ENCODE results near the gene SRXN1. TPM values are rescaled to one million over a fixed set of nuclear protein-coding genes. Genes with fewer than 3 reads are reported as not detected.
A peak's percentile ranks its signal among the peaks of the same experiment; 100 is the strongest.

SRXN1 gene
- total RNA-seq: 58.6 and 91.2 TPM in 2 replicates
- 50.5 and 67.7 TPM in 2 replicates for polyA plus RNA-seq
- polyA plus RNA-seq (2012): 39.5 and 58.3 TPM in 2 replicates
- 26.9 and 54.6 TPM in 2 replicates for polyA minus RNA-seq (ENCODE audit: low replicate concordance)

DNA sequence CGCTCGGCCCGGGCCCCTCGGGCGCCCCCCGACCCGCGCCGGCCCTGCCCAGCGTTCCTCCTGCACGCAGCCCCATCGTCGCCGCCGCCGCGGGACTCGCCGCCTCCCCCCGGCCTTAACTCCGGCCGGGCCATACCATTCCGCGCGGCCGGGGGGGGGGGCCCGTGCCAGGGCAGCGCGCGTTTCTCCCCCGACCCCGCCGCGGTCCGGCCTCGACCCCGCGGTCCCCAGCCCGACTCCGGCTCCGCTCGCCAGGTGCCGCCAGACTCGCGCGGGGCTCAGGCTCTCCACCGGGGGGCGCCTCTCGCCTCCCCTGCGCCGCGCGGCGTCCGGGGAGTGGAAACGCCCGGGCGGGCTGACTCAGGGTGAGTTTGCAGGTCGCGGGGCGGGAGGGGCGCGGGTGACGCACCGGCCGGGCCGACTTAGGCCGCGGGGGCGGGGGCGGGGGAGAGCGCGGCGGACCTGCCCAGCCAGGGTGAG, at the start of gene SRXN1:
SRXN1 (minus strand) TSS at position 91 of the 480 bp plus-strand sequence; CDS start at position 76, 15 bp downstream.
- H3K79me2 ChIP-seq (ENCODE audit: control insufficient read depth, insufficient read depth, low read length): peaks cover 30% of the 10 kb centered on the region
- TF ChIP-seq, protein P1, sequence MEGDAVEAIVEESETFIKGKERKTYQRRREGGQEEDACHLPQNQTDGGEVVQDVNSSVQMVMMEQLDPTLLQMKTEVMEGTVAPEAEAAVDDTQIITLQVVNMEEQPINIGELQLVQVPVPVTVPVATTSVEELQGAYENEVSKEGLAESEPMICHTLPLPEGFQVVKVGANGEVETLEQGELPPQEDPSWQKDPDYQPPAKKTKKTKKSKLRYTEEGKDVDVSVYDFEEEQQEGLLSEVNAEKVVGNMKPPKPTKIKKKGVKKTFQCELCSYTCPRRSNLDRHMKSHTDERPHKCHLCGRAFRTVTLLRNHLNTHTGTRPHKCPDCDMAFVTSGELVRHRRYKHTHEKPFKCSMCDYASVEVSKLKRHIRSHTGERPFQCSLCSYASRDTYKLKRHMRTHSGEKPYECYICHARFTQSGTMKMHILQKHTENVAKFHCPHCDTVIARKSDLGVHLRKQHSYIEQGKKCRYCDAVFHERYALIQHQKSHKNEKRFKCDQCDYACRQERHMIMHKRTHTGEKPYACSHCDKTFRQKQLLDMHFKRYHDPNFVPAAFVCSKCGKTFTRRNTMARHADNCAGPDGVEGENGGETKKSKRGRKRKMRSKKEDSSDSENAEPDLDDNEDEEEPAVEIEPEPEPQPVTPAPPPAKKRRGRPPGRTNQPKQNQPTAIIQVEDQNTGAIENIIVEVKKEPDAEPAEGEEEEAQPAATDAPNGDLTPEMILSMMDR (conservative IDR thresholded peaks at IDR 0.05 in 1 of 2, IDR thresholded peaks at IDR 0.05 in 1 of 2; ENCODE audit: low read depth in 1 of 2, low read length in 2 of 2): peak in 1 of 2 donors; percentile 26
- TF ChIP-seq EZH2 (IDR thresholded peaks at IDR 0.05; ENCODE audit: low read length, missing control alignments): no peak
- peaks cover 15% of the 10 kb centered on the region for H3K36me3 ChIP-seq (ENCODE audit: control insufficient read depth, insufficient read depth, low read length)
- H3K9ac ChIP-seq (ENCODE audit: insufficient read depth, low read length): peak within 1 kb of the TSS; percentile 93
- peak within 1 kb of the TSS; percentile 97 for H3K4me2 ChIP-seq (ENCODE audit: extremely low read depth, insufficient read depth, low read length)
- no peaks in the 10 kb centered on the region for H3K9me3 ChIP-seq (ENCODE audit: control insufficient read depth, insufficient read depth, low read depth, low read length)
- H3K4me3 ChIP-seq (replicated peaks in 1 of 4; ENCODE audit: control extremely low read depth in 1 of 4, insufficient read depth in 1 of 4, low read depth in 3 of 4, low read length in 4 of 4): peak within 1 kb of the TSS; percentile 89 to 97 (median 93)
- no peaks in the 10 kb centered on the region for H4K20me1 ChIP-seq (ENCODE audit: control insufficient read depth, extremely low read depth, insufficient read depth, low read length)
- H2AFZ ChIP-seq (ENCODE audit: low read length): peak within 1 kb of the TSS; percentile 79
- H3K27ac ChIP-seq (ENCODE audit: insufficient read depth, low read length): peak within 1 kb of the TSS; percentile 93
- DNase-seq (ENCODE audit: low read depth in 2 of 2): peak; percentile 92 to 95
- H3K27me3 ChIP-seq (ENCODE audit: control insufficient read depth, insufficient read depth, low read length): no peaks in the 10 kb centered on the region
- H3K4me1 ChIP-seq (ENCODE audit: control insufficient read depth, extremely low read depth, insufficient read depth, low read length): peaks cover 11% of the 10 kb centered on the region

DNA sequence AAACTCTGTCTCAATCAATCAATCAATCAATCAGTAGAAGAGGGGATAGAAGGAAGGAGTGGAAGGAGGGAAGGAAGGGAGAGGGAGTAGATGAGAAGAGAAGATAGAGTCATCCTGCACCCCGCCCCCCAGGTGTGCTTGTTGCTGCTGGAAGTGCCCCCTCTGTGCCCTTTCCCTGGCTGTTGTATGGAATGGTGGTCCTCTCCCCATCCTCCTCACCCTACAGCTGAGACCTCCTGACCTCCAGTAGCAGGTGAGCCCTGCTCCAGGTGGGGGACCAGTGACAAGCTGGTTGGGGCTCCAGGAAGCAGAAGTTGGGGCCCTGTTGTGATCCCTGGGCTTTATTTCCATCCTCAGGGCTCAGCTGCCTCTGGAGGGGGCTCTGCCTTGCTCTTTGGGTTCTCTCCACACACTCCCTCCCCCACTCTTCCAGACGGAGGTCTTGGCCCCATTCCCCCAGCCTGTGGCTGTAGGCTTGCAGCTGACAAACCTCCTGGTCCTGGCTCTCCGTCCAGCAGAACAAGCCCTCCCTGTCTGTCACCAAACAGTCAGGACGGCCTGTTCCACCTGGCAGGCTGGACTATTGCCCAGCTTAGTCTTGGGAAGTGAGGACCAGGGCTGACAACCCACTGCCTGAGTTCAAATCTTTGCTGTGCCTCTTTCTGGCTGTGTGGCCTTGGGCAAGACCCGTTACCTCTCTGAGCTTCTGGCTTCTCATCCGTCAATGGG, 48.6 kb upstream of the SRXN1 start:
- Histone ChIP-seq H2AFZ (ENCODE audit: low read length) (no peak overlapping the region), H3K27me3 (ENCODE audit: control insufficient read depth, insufficient read depth, low read length) (no peaks in the 10 kb centered on the region), H3K4me2 (ENCODE audit: extremely low read depth, insufficient read depth, low read length) (no peak overlapping the region), H3K4me1 (ENCODE audit: control insufficient read depth, extremely low read depth, insufficient read depth, low read length) (no peaks in the 10 kb centered on the region), H3K9me3 (ENCODE audit: control insufficient read depth, insufficient read depth, low read depth, low read length) (no peaks in the 10 kb centered on the region), H4K20me1 (ENCODE audit: control insufficient read depth, extremely low read depth, insufficient read depth, low read length) (no peaks in the 10 kb centered on the region), H3K79me2 (ENCODE audit: control insufficient read depth, insufficient read depth, low read length) (no peaks in the 10 kb centered on the region), H3K36me3 (ENCODE audit: control insufficient read depth, insufficient read depth, low read length) (no peaks in the 10 kb centered on the region), H3K4me3 (replicated peaks in 1 of 4; ENCODE audit: control extremely low read depth in 1 of 4, insufficient read depth in 1 of 4, low read depth in 3 of 4, low read length in 4 of 4) (no peak overlapping the region), H3K9ac (ENCODE audit: insufficient read depth, low read length) (no peak overlapping the region), H3K27ac (ENCODE audit: insufficient read depth, low read length) (no peak overlapping the region)
- no peak for TF ChIP-seq EZH2 (IDR thresholded peaks at IDR 0.05; ENCODE audit: low read length, missing control alignments)
- TF ChIP-seq, protein P1 (conservative IDR thresholded peaks at IDR 0.05 in 1 of 2, IDR thresholded peaks at IDR 0.05 in 1 of 2; ENCODE audit: low read depth in 1 of 2, low read length in 2 of 2): no peak
- DNase-seq (ENCODE audit: low read depth in 2 of 2): no peak

DNA sequence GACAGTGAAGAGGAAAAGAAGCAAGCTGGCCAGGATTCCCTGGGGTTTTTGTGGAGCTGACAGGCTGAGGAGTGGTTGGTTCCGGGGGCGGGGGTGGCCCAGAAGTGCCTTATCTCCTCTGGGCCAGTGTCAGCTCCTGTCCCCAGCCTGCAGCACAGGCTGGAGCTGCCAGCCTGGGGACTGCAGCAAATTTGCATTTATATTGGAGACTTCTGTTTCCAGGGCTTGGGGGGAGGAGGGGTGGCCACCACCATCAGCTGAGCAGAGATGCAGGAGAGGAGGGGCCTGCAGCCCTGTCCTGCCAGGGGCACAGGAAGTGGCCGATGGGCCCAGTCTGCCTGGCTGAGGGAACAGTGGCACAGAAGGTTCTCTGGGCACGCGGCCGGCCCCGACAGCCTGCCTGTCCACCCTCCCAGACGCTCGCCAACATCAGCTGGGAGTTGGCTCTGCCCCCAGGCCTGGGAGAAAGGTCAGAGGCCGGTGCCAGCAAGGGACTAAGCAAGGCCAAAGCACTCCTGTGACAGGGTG, 46.9 kb upstream of the SRXN1 start:
- H3K4me2 ChIP-seq (ENCODE audit: extremely low read depth, insufficient read depth, low read length): no peak overlapping the region
- H3K9me3 ChIP-seq (ENCODE audit: control insufficient read depth, insufficient read depth, low read depth, low read length): no peaks in the 10 kb centered on the region
- H3K27ac ChIP-seq (ENCODE audit: insufficient read depth, low read length): no peak overlapping the region
- DNase-seq (ENCODE audit: low read depth in 2 of 2): no peak
- H3K79me2 ChIP-seq (ENCODE audit: control insufficient read depth, insufficient read depth, low read length): no peaks in the 10 kb centered on the region
- TF ChIP-seq EZH2 (IDR thresholded peaks at IDR 0.05; ENCODE audit: low read length, missing control alignments): no peak
- TF ChIP-seq, protein P1 (conservative IDR thresholded peaks at IDR 0.05 in 1 of 2, IDR thresholded peaks at IDR 0.05 in 1 of 2; ENCODE audit: low read depth in 1 of 2, low read length in 2 of 2): no peak
- H2AFZ ChIP-seq (ENCODE audit: low read length): no peak overlapping the region
- no peaks in the 10 kb centered on the region for H4K20me1 ChIP-seq (ENCODE audit: control insufficient read depth, extremely low read depth, insufficient read depth, low read length)
- H3K27me3 ChIP-seq (ENCODE audit: control insufficient read depth, insufficient read depth, low read length): no peaks in the 10 kb centered on the region
- H3K9ac ChIP-seq (ENCODE audit: insufficient read depth, low read length): no peak overlapping the region
- no peaks in the 10 kb centered on the region for H3K4me1 ChIP-seq (ENCODE audit: control insufficient read depth, extremely low read depth, insufficient read depth, low read length)
- H3K4me3 ChIP-seq (replicated peaks in 1 of 4; ENCODE audit: control extremely low read depth in 1 of 4, insufficient read depth in 1 of 4, low read depth in 3 of 4, low read length in 4 of 4): no peak overlapping the region
- no peaks in the 10 kb centered on the region for H3K36me3 ChIP-seq (ENCODE audit: control insufficient read depth, insufficient read depth, low read length)
